ENCODE results near the gene C16orf95. TPM values are rescaled to one million over a fixed set of nuclear protein-coding genes. Genes with fewer than 3 reads are reported as not detected.

Gene C16orf95
- total RNA-seq, 1 donor from 2014 or later, result 5.0 TPM

- no peak for DNase-seq (ENCODE audit: extremely low spot score, unreplicated experiment)
- Mint-ChIP-seq H3K4me3 (ENCODE audit: unreplicated experiment) (no peak overlapping the region), H3K27ac (ENCODE audit: unreplicated experiment) (no peak overlapping the region), H3K4me1 (ENCODE audit: unreplicated experiment) (peaks cover 6% of the 10 kb centered on the region), H3K9me3 (ENCODE audit: unreplicated experiment) (no peaks in the 10 kb centered on the region), H3K36me3 (ENCODE audit: unreplicated experiment) (peaks cover 20% of the 10 kb centered on the region), H3K27me3 (ENCODE audit: unreplicated experiment) (no peaks in the 10 kb centered on the region)
- no peak for TF ChIP-seq CTCF (IDR thresholded peaks at IDR 0.05)
Measured at GRCh38 chr16:87346517-87347060, 29.4 kb upstream of the C16orf95 start.

- DNase-seq (ENCODE audit: extremely low spot score, unreplicated experiment), result no peak
- no peaks in the 10 kb centered on the region for H3K27me3 Mint-ChIP-seq (ENCODE audit: unreplicated experiment)
- H3K9me3 Mint-ChIP-seq (ENCODE audit: unreplicated experiment), result no peaks in the 10 kb centered on the region
- H3K4me3 Mint-ChIP-seq (ENCODE audit: unreplicated experiment), result no peak overlapping the region
- peak overlapping the region; percentile 43 for H3K27ac Mint-ChIP-seq (ENCODE audit: unreplicated experiment)
- H3K4me1 Mint-ChIP-seq (ENCODE audit: unreplicated experiment), result peaks cover 6% of the 10 kb centered on the region
- peaks cover 20% of the 10 kb centered on the region for H3K36me3 Mint-ChIP-seq (ENCODE audit: unreplicated experiment)
- TF ChIP-seq CTCF (IDR thresholded peaks at IDR 0.05), result no peak
Measured at GRCh38 chr16:87345726-87346424, 28.7 kb upstream of the C16orf95 start.

- Mint-ChIP-seq H3K36me3 (ENCODE audit: unreplicated experiment) (peaks cover 20% of the 10 kb centered on the region), H3K27me3 (ENCODE audit: unreplicated experiment) (no peaks in the 10 kb centered on the region), H3K27ac (ENCODE audit: unreplicated experiment) (peak overlapping the region; percentile 43), H3K4me1 (ENCODE audit: unreplicated experiment) (peaks cover 6% of the 10 kb centered on the region), H3K4me3 (ENCODE audit: unreplicated experiment) (no peak overlapping the region), H3K9me3 (ENCODE audit: unreplicated experiment) (no peaks in the 10 kb centered on the region)
- no peak for TF ChIP-seq CTCF (IDR thresholded peaks at IDR 0.05)
- DNase-seq (ENCODE audit: extremely low spot score, unreplicated experiment), result no peak
Measured at GRCh38 chr16:87344931-87345631, 27.9 kb upstream of the C16orf95 start.

- Mint-ChIP-seq H3K27ac (ENCODE audit: unreplicated experiment) (peak overlapping the region; percentile 14), H3K4me3 (ENCODE audit: unreplicated experiment) (no peak overlapping the region)
- no peak for TF ChIP-seq CTCF (IDR thresholded peaks at IDR 0.05)
Measured at GRCh38 chr16:87344165-87344930, 27.2 kb upstream of the C16orf95 start.

GRCh38 chr16:87343753-87344050, 26.5 kb upstream of the C16orf95 start:
- DNase-seq (ENCODE audit: extremely low spot score, unreplicated experiment), result no peak
- no peaks in the 10 kb centered on the region for H3K27me3 Mint-ChIP-seq (ENCODE audit: unreplicated experiment)
- no peaks in the 10 kb centered on the region for H3K9me3 Mint-ChIP-seq (ENCODE audit: unreplicated experiment)
- H3K27ac Mint-ChIP-seq (ENCODE audit: unreplicated experiment), result no peak overlapping the region
- H3K4me1 Mint-ChIP-seq (ENCODE audit: unreplicated experiment), result peaks cover 6% of the 10 kb centered on the region
- no peak for TF ChIP-seq CTCF (IDR thresholded peaks at IDR 0.05)
- peaks cover 20% of the 10 kb centered on the region for H3K36me3 Mint-ChIP-seq (ENCODE audit: unreplicated experiment)
- H3K4me3 Mint-ChIP-seq (ENCODE audit: unreplicated experiment), result no peak overlapping the region

More at GRCh38 chr16:87344165-87344930, 27.2 kb upstream of the C16orf95 start:
- Mint-ChIP-seq H3K27me3 (ENCODE audit: unreplicated experiment) (no peaks in the 10 kb centered on the region), H3K4me1 (ENCODE audit: unreplicated experiment) (peaks cover 6% of the 10 kb centered on the region), H3K36me3 (ENCODE audit: unreplicated experiment) (peaks cover 20% of the 10 kb centered on the region), H3K9me3 (ENCODE audit: unreplicated experiment) (no peaks in the 10 kb centered on the region)
- DNase-seq (ENCODE audit: extremely low spot score, unreplicated experiment), result no peak

All from osteocyte (in vitro differentiated cells).